ENCODE data around the gene AOPEP.
"Not testable (repeated sequence)": the region's sequence is repeated elsewhere in the genome, so short reads cannot be mapped to it uniquely, and the experiment has no call there.

AOPEP gene

DNA sequence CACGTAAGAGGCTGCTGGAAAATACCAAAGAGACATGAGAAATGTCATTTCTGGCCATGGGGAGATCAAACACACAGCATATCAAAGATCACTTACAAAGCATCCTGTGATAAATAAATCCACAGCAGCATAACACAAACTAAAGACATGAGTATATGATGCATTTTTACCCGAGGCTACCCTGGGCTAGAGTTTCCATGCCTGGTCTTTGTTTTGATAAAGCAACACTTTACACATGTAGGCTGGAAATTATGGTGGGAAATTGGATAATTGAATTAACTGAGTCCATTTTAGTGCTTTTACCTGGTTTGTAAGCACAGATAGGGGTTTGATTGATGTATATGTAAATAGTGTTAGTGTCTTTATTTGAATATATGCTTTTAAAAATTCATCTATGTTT lies 288.4 kb downstream of the AOPEP start:
- no peak overlapping the region for H3K27ac Mint-ChIP-seq
- H3K4me1 Mint-ChIP-seq (ENCODE audit: low read depth): no peaks in the 10 kb centered on the region
- H3K27me3 Mint-ChIP-seq: no peaks in the 10 kb centered on the region
- no peak overlapping the region for H3K4me3 Mint-ChIP-seq
- H3K9me3 Mint-ChIP-seq: no peaks in the 10 kb centered on the region
- no peaks in the 10 kb centered on the region for H3K36me3 Mint-ChIP-seq (ENCODE audit: low read depth)

DNA sequence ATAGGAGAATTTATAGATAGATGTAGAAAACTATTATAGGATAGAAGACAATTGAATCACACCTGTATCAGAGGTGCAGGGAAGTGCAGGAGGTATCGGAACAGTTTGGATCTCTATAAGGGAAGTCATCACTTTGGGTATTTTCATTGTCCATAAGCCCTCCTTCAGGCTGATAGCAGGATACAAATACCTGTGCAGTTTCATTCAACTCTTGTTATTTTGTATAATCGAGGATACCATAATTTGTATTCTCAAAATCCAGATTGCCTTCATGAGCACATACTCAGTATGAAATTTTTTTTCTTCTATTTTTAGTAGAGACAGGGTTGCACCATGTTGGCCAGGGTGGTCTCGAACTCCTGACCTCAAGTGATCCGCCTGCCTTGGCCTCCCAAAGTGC lies 289.1 kb downstream of the AOPEP start:
- peaks cover 4% of the 10 kb centered on the region for H3K36me3 Mint-ChIP-seq (ENCODE audit: low read depth)
- H3K4me1 Mint-ChIP-seq (ENCODE audit: low read depth): no peaks in the 10 kb centered on the region
- no peak overlapping the region for H3K27ac Mint-ChIP-seq
- H3K9me3 Mint-ChIP-seq: no peaks in the 10 kb centered on the region
- no peaks in the 10 kb centered on the region for H3K27me3 Mint-ChIP-seq
- no peak overlapping the region for H3K4me3 Mint-ChIP-seq

DNA sequence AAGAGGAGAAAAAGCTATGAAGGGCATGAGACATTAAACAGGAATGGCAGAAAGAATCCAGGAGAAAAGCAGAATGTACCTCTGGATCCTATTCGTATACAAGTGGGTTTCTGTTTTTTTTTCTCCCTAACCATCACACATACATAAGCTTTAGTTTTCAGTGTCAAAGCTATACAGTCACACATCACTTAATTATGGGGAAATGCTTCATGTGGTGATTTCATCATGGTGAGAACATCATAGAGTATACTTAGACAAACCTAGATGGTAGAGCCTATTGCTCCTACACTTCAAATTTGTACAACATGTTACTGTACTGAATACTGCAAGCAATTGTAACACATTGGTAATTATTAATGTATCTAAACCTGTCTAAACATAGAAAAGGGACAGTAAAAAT lies 290.6 kb downstream of the AOPEP start:
- no peak overlapping the region for H3K27ac Mint-ChIP-seq
- H3K4me3 Mint-ChIP-seq: no peak overlapping the region
- H3K27me3 Mint-ChIP-seq: no peaks in the 10 kb centered on the region
- no peaks in the 10 kb centered on the region for H3K4me1 Mint-ChIP-seq (ENCODE audit: low read depth)
- H3K9me3 Mint-ChIP-seq: no peaks in the 10 kb centered on the region
- peaks cover 11% of the 10 kb centered on the region for H3K36me3 Mint-ChIP-seq (ENCODE audit: low read depth)

DNA sequence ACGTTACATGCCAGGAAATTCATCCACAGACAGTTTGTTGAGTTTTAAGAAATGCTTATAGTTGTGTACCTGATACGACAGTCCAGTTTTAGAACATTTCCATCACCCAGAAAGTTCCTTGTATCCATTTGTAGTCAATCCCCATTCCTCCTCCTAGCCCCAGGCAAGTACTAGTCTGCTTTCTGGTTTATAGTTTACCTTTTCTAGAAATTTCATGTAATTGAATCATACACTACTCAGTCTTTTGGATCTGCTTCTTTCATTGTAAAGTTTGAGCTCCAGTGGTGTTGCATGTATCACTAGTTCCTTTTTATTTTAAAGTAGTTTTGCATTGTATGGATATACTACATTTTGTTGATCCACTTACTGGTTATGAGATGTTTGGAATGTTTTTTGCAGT lies 291.2 kb downstream of the AOPEP start:
- Mint-ChIP-seq H3K27me3 (no peaks in the 10 kb centered on the region), H3K36me3 (ENCODE audit: low read depth) (peaks cover 11% of the 10 kb centered on the region), H3K9me3 (no peaks in the 10 kb centered on the region), H3K27ac (no peak overlapping the region), H3K4me3 (no peak overlapping the region), H3K4me1 (ENCODE audit: low read depth) (no peaks in the 10 kb centered on the region)

DNA sequence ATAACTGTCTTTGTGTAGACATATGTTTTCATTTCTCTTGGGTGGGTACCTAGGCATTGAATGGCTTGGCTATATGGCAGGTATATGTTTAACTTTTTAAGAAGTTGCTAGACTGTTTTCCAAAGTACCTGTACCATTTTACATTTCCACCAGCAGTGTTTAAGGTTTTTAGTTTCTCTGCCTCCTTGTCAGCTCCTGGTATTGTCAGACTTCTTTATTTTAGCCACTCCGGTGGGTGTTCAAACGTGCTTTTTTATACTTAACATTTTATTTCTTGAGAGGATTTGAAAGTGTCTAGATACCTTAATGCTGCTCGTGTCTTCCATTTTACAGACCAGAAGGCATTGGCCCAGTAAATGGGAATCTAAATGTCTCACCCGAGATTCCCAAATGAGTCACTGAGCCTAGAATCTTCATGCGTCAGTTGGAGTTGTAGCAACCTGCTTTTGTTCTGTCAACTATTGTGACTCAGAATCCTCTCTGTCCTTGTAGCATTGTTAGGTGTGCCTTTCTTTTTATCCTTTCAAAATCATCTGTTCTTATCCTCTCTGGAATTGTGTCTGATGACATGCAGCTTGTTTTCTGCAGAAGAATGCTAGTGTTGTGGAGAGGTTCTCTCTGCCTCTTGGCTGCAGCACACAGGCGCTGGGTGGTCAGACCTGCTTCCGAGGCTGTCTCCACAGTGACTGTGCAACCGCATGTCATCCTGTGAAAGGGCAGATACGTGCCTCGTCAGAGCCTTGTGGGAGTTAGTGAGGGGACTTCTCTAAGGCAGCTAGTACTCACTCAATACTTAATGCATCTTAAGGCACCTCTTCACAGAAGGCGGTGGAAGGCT lies 291.8 kb downstream of the AOPEP start:
- Mint-ChIP-seq H3K27me3 (no peaks in the 10 kb centered on the region), H3K9me3 (no peaks in the 10 kb centered on the region), H3K4me1 (ENCODE audit: low read depth) (no peaks in the 10 kb centered on the region), H3K4me3 (no peak overlapping the region), H3K27ac (no peak overlapping the region), H3K36me3 (ENCODE audit: low read depth) (peaks cover 11% of the 10 kb centered on the region)

DNA sequence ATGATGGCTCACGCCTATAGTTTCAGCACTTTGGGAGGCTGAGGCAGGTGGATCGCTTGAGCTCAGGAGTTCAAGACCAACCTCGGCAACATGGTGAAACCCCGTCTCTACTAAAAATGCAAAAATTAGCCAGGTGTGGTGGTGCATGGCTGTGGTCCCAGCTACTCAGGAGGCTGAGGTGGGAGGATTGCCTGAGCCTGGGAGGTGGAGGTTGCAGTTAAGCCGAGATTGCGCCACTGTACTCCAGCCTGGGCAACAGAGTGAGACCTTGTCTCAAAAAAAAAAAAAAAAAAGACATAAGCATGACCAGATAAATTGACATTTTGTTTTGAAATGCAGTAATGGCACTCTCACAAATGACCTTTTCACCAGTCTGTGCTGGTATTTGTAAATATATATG lies 294.1 kb downstream of the AOPEP start:
- H3K36me3 Mint-ChIP-seq (ENCODE audit: low read depth): peaks cover 11% of the 10 kb centered on the region
- H3K27ac Mint-ChIP-seq; H3K9me3 Mint-ChIP-seq; H3K4me3 Mint-ChIP-seq; H3K27me3 Mint-ChIP-seq; H3K4me1 Mint-ChIP-seq (ENCODE audit: low read depth): not testable (repeated sequence)

DNA sequence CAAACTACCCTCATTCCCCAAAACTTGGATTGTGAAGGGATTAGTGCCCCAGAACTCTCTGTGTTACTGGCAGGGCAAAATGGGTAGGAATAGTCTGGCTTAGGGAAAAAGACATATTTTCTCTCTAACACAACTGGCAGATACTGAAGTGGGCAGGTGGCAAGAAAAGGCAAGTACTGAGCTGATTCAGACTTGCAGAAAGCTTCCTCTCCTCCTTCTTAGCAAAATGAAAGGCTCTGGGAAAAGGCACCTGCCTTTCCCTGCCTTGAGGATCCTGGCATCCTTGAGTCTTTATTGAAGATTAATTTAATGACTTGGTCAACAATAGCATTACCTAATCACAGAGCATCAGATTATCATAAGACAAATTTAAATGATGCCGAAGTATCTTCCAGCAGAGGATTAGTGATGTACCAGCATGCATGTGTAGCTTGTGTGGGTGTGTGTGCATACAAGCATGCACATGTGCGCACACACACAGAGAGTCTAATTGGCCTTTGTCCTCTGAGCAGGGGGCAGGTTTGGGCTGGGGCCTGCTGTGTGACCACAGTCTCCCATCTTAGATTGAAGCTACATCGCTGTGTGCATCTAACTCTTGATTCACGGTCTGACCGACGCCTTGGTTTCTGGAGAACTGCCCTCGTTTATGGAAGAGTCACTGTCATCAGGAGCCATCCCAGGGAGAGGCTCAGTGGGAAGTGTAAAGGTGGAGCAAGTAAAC lies 294.8 kb downstream of the AOPEP start:
- H3K36me3 Mint-ChIP-seq (ENCODE audit: low read depth): peaks cover 11% of the 10 kb centered on the region
- no peak overlapping the region for H3K27ac Mint-ChIP-seq
- H3K27me3 Mint-ChIP-seq: no peaks in the 10 kb centered on the region
- H3K4me1 Mint-ChIP-seq (ENCODE audit: low read depth): no peaks in the 10 kb centered on the region
- no peaks in the 10 kb centered on the region for H3K9me3 Mint-ChIP-seq
- no peak overlapping the region for H3K4me3 Mint-ChIP-seq

DNA sequence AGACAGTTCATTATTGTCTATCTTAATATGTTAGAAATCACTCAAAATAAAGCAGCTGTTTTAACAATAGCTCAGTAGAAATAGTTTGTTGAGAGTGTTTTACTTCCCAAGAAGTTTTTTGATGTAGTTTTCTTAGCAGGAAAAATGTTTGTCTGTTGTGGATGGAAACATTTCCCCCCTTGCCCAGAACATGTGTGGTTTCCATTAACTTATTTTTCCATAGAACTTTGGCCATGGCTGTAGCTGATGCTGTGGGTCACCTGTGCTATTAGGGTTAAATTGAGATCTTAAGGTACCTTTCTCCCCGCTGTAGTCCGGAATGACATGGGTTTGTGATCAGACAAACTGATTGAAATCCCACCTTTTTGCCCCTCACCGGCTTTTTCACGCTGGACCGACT lies 296.2 kb downstream of the AOPEP start:
- Mint-ChIP-seq H3K27me3 (no peaks in the 10 kb centered on the region), H3K4me1 (ENCODE audit: low read depth) (no peaks in the 10 kb centered on the region), H3K9me3 (no peaks in the 10 kb centered on the region), H3K36me3 (ENCODE audit: low read depth) (peaks cover 11% of the 10 kb centered on the region), H3K27ac (no peak overlapping the region), H3K4me3 (no peak overlapping the region)

DNA sequence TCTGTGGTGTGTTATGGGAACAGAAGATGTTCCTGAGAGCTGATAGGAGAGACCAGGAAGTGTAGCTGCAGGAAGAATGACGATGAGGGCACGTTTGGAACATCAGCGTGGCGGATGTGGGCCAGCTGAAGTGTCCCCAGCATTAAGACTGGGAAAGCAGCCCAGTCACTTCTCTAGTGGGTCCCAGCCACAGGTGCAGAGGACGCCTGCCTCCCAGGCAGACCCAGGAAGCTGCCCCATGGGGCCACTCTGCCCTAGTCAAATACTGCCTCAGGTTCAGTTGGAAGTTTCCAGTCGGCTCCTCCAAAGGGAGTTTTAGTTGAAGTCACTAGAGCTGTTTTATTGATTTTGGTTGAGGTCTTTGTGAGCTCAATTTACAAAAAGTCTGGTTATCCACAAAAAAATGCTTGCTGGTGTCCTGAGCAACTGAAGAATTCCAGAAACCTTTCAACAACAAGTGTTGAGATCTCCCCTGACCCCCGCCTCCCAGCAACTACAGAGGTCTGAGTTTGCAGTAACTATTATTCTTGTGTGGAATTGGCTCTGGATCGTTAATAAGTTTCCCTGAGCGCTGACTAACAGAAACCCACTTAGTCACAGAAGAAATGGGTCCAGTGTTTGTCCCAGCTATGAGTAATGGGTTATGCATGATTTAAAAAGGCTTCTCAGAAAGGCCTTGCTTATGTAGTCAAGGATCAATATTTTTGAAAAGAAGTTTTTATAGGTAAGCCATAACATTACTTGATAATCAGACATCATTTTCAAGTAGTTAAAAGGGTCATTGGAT lies 296.9 kb downstream of the AOPEP start:
- Mint-ChIP-seq H3K4me1 (ENCODE audit: low read depth) (no peaks in the 10 kb centered on the region), H3K9me3 (no peaks in the 10 kb centered on the region)

DNA sequence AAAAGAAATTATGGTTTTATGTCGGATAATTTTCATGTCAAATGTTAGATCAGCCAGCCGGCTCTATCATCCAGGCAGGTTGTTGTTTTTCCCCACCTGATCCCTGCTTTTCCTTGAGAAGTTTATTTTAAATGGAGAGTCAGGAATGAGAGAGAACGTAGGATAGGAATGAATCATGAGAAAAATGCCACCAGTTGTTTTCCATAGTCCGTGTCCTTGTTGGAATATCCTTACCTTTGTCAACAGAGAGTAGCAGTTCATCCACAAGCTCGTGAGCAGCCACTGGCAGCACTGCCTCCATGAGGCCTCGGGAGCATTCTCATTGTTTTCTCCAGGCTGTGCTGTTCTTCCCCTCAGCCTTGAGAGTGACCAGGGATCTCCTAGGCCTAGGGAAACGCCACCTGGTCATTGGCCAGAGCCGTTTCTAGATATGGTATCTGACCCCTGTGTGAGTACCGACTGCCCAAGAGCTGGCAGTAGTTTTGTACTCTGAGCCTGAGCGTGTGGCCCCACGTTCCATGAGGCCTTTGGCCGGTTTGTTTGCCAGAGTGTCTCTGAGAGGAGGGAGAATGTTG lies 297.7 kb downstream of the AOPEP start:
- no peak overlapping the region for H3K27ac Mint-ChIP-seq
- peaks cover 11% of the 10 kb centered on the region for H3K36me3 Mint-ChIP-seq (ENCODE audit: low read depth)
- no peaks in the 10 kb centered on the region for H3K9me3 Mint-ChIP-seq
- H3K4me3 Mint-ChIP-seq: no peak overlapping the region
- H3K4me1 Mint-ChIP-seq (ENCODE audit: low read depth): no peaks in the 10 kb centered on the region
- no peaks in the 10 kb centered on the region for H3K27me3 Mint-ChIP-seq

More for the DNA sequence above, 296.9 kb downstream of the AOPEP start:
- H3K36me3 Mint-ChIP-seq (ENCODE audit: low read depth): peaks cover 11% of the 10 kb centered on the region
- no peak overlapping the region for H3K4me3 Mint-ChIP-seq
- no peaks in the 10 kb centered on the region for H3K27me3 Mint-ChIP-seq
- H3K27ac Mint-ChIP-seq: no peak overlapping the region

DNA sequence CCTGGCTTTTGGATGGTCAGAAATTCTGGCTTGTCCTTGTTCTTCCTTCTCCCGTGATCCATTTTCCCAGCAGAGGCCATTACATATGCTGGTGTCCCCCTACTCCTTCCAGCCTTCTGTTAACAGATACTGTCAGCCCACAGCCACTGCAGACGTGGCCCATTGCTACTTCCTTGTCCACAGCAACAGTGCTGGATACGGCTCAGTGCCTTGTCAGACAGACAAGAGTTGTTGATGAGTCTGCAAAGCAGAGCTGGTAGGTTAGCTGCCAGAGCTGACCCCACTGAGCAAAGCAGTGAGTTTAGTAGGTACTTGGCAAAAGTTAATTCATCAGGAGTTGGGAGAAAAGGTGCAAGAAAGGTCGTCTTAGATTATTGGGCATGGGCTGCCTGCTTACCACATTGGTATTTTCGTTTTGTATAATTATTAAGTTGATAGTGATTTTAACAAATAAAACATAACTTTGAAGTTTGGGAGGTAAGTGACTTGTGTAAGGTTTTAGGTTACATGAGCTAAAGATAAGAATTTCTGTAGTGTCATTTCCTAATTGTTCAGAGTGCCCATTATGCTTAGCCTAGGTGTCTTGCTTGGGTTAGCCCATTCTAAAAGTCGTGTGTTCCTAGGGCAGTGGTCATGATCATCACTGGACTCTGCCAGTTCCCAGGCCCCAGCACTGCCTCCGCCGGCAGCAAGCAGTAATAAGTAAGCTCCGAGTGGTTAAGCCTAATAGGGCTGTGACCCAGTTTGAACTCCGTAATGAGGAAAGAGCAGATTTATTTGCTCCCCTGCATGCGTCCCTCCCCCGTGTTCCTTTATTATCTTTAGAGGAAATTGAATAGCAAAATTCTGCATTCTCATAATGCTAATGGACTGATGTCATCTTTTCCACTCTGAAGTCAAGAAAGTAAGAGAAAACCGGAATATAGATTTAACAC lies 299.0 kb downstream of the AOPEP start:
- Mint-ChIP-seq H3K4me3 (no peak overlapping the region), H3K27me3 (no peaks in the 10 kb centered on the region), H3K36me3 (ENCODE audit: low read depth) (peaks cover 7% of the 10 kb centered on the region), H3K27ac (no peak overlapping the region), H3K4me1 (ENCODE audit: low read depth) (no peaks in the 10 kb centered on the region), H3K9me3 (no peaks in the 10 kb centered on the region)

DNA sequence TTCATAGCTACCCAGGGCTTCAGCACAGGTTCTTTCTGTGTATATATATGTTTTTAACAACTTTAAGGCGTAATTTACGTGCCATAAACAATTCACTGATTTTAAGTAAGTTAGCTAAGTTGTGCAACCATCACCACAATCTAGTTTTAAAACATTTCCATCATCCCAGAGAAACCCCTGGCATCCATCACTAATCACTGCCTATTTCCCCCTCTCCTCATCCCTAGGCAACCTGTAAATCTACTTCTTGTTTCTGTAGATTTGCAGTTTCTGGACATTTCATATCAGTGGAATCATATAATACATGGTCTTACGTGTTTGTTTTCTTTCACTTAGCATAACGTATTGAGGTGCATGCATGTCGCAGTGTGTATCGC lies 299.6 kb downstream of the AOPEP start:
- H3K27ac Mint-ChIP-seq: no peak overlapping the region
- H3K4me3 Mint-ChIP-seq: no peak overlapping the region
- no peaks in the 10 kb centered on the region for H3K4me1 Mint-ChIP-seq (ENCODE audit: low read depth)
- H3K9me3 Mint-ChIP-seq: no peaks in the 10 kb centered on the region
- peaks cover 7% of the 10 kb centered on the region for H3K36me3 Mint-ChIP-seq (ENCODE audit: low read depth)
- no peaks in the 10 kb centered on the region for H3K27me3 Mint-ChIP-seq

DNA sequence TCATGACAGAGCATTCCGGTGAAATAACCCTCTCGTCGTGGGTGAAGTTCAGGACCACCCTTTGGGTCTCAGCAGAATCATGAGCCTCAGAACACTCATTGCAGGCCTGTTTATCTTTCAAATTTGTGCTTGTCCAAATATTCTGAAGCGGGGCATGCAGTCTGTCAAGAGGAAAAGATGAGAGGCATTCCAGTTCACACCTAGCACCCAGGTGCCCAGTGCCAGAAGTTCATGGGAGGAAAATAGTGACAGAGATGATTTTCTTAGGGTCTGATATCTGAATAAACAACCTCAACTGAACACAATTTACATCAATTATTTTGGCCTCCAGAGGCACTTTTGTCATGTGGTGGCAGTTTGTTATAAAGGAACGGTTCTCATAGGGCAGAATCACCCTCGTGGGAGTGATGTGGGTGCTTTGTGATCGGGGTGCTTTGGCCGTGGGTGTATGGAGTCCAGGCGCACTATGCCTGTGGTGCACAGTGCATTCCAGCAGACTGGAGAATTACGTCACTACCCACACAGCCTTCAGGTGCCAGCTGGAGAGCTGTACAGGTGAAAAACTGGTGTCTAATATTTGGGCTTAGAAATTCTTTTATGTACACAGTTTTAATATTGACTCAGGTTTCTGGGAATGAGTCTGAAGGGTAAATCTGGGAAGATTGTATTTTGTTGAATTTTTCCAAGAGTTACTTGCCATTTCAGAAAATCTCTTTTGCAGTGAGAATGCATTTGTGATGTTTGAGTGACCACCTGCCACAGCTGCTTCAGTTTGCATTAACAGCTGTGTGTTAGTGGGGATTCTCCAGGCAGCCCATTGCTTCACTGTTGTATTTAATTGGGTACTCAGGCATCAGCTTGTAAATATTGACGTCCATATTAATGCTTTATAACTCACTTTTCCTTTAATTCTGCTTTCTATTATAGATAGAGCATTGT lies 301.7 kb downstream of the AOPEP start:
- Mint-ChIP-seq H3K4me3 (no peak overlapping the region), H3K27me3 (no peaks in the 10 kb centered on the region), H3K27ac (no peak overlapping the region), H3K36me3 (ENCODE audit: low read depth) (no peaks in the 10 kb centered on the region), H3K9me3 (no peaks in the 10 kb centered on the region), H3K4me1 (ENCODE audit: low read depth) (no peaks in the 10 kb centered on the region)

Measured in stimulated activated naive CD8-positive, alpha-beta T cell treated with anti-CD3 and anti-CD28 coated beads, Interleukin-15, Interleukin-2, amounts not matched to agents 100 ng/mL and 50 ng/mL, for 24 hours (primary cell).